Rectal smooth muscle tissue (tissue), 1 donor: ENCODE results near the gene HTR4.

ENCODE experiments used
- H3K27ac ChIP-seq: one replicate; pipeline ENCODE4 v1.7.0; 2013; ENCODE audit warnings: low read depth, low read length, inconsistent platforms
- H3K27me3 ChIP-seq: one replicate; pipeline ENCODE4 v1.7.0; 2013; ENCODE audit warnings: low read length; ENCODE audit not compliant: control insufficient read depth, insufficient read depth
- H3K36me3 ChIP-seq: one replicate; pipeline ENCODE4 v1.7.0; 2013; ENCODE audit warnings: low read length; ENCODE audit not compliant: control insufficient read depth, insufficient read depth
- H3K4me1 ChIP-seq: one replicate; pipeline ENCODE4 v1.7.0; 2013; ENCODE audit warnings: low read length; ENCODE audit not compliant: control insufficient read depth, insufficient read depth
- H3K4me3 ChIP-seq: one replicate; pipeline ENCODE4 v1.7.0; 2013; ENCODE audit warnings: low read length
- H3K9ac ChIP-seq: one replicate; pipeline ENCODE4 v1.7.0; 2013; ENCODE audit warnings: low read length

HTR4 gene

GRCh38 chr5:148455185-148455584, 199.1 kb downstream of the HTR4 start:
- H3K4me3 ChIP-seq = no peak overlapping the region
- H3K27ac ChIP-seq = no peak overlapping the region
- H3K9ac ChIP-seq = no peak overlapping the region
- no peaks in the 10 kb centered on the region for H3K4me1 ChIP-seq
- no peaks in the 10 kb centered on the region for H3K27me3 ChIP-seq
- H3K36me3 ChIP-seq = no peaks in the 10 kb centered on the region

- H3K4me3 ChIP-seq = no peak overlapping the region
- H3K36me3 ChIP-seq = no peaks in the 10 kb centered on the region
- H3K27ac ChIP-seq = no peak overlapping the region
- H3K9ac ChIP-seq = no peak overlapping the region
- H3K27me3 ChIP-seq = no peaks in the 10 kb centered on the region
- no peaks in the 10 kb centered on the region for H3K4me1 ChIP-seq
These were observed 199.8 kb downstream of the HTR4 start for GRCh38 chr5:148454576-148454975.

GRCh38 chr5:148452499-148453193, 201.7 kb downstream of the HTR4 start:
- no peak overlapping the region for H3K4me3 ChIP-seq
- H3K9ac ChIP-seq = no peak overlapping the region
- H3K27me3 ChIP-seq = no peaks in the 10 kb centered on the region
- no peak overlapping the region for H3K27ac ChIP-seq
- H3K36me3 ChIP-seq = no peaks in the 10 kb centered on the region
- H3K4me1 ChIP-seq = no peaks in the 10 kb centered on the region

- Histone ChIP-seq H3K9ac (no peak overlapping the region), H3K4me1 (no peaks in the 10 kb centered on the region), H3K27me3 (no peaks in the 10 kb centered on the region), H3K27ac (no peak overlapping the region), H3K4me3 (no peak overlapping the region), H3K36me3 (no peaks in the 10 kb centered on the region)
These were observed 207.7 kb downstream of the HTR4 start for GRCh38 chr5:148446611-148447010.

- no peaks in the 10 kb centered on the region for H3K4me1 ChIP-seq
- H3K4me3 ChIP-seq = no peak overlapping the region
- no peaks in the 10 kb centered on the region for H3K27me3 ChIP-seq
- H3K9ac ChIP-seq = no peak overlapping the region
- H3K36me3 ChIP-seq = no peaks in the 10 kb centered on the region
- H3K27ac ChIP-seq = no peak overlapping the region
These were observed 208.7 kb downstream of the HTR4 start for GRCh38 chr5:148445578-148445977.

GRCh38 chr5:148443998-148444397, 210.3 kb downstream of the HTR4 start:
- Histone ChIP-seq H3K4me1 (no peaks in the 10 kb centered on the region), H3K4me3 (no peak overlapping the region), H3K9ac (no peak overlapping the region), H3K36me3 (peaks cover 1% of the 10 kb centered on the region), H3K27ac (no peak overlapping the region), H3K27me3 (no peaks in the 10 kb centered on the region)

- peaks cover 6% of the 10 kb centered on the region for H3K36me3 ChIP-seq
These were observed 211.1 kb downstream of the HTR4 start for GRCh38 chr5:148443241-148443640.

GRCh38 chr5:148438933-148439332, 215.4 kb downstream of the HTR4 start:
- Histone ChIP-seq H3K9ac (no peak overlapping the region), H3K27me3 (no peaks in the 10 kb centered on the region), H3K4me1 (no peaks in the 10 kb centered on the region), H3K4me3 (no peak overlapping the region), H3K36me3 (peaks cover 11% of the 10 kb centered on the region), H3K27ac (no peak overlapping the region)

More at GRCh38 chr5:148443241-148443640, 211.1 kb downstream of the HTR4 start:
- Histone ChIP-seq H3K4me1 (no peaks in the 10 kb centered on the region), H3K27ac (no peak overlapping the region), H3K27me3 (no peaks in the 10 kb centered on the region), H3K4me3 (no peak overlapping the region), H3K9ac (no peak overlapping the region)

- Histone ChIP-seq H3K36me3 (peaks cover 11% of the 10 kb centered on the region), H3K4me3 (no peak overlapping the region), H3K27me3 (no peaks in the 10 kb centered on the region), H3K9ac (no peak overlapping the region), H3K4me1 (no peaks in the 10 kb centered on the region), H3K27ac (no peak overlapping the region)
These were observed 217.1 kb downstream of the HTR4 start for GRCh38 chr5:148437249-148437648.

- Histone ChIP-seq H3K27ac (no peak overlapping the region), H3K4me3 (no peak overlapping the region), H3K36me3 (peaks cover 11% of the 10 kb centered on the region), H3K27me3 (no peaks in the 10 kb centered on the region), H3K4me1 (no peaks in the 10 kb centered on the region), H3K9ac (no peak overlapping the region)
These were observed 218.3 kb downstream of the HTR4 start for GRCh38 chr5:148436029-148436428.

- Histone ChIP-seq H3K27ac (no peak overlapping the region), H3K36me3 (peaks cover 11% of the 10 kb centered on the region), H3K4me1 (no peaks in the 10 kb centered on the region), H3K27me3 (no peaks in the 10 kb centered on the region), H3K4me3 (no peak overlapping the region), H3K9ac (no peak overlapping the region)
These were observed 220.5 kb downstream of the HTR4 start for GRCh38 chr5:148433826-148434225.
